Stimulated activated CD8-positive, alpha-beta memory T cell treated with anti-CD3 and anti-CD28 coated beads, Interleukin-12 subunit alpha, Interleukin-12 subunit beta, amount 100 ng/mL, for 24 hours (primary cell): ENCODE results near the gene TAF7.
"Not testable (repeated sequence)": the region's sequence is repeated elsewhere in the genome, so short reads cannot be mapped to it uniquely, and the experiment has no call there.

ENCODE experiments used
- DNase-seq: peaks from one replicate; pipeline ENCODE4 v3.0.0-alpha.2; 2020; ENCODE audit errors: extremely low read depth

Gene TAF7, protein sequence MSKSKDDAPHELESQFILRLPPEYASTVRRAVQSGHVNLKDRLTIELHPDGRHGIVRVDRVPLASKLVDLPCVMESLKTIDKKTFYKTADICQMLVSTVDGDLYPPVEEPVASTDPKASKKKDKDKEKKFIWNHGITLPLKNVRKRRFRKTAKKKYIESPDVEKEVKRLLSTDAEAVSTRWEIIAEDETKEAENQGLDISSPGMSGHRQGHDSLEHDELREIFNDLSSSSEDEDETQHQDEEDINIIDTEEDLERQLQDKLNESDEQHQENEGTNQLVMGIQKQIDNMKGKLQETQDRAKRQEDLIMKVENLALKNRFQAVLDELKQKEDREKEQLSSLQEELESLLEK

DNA sequence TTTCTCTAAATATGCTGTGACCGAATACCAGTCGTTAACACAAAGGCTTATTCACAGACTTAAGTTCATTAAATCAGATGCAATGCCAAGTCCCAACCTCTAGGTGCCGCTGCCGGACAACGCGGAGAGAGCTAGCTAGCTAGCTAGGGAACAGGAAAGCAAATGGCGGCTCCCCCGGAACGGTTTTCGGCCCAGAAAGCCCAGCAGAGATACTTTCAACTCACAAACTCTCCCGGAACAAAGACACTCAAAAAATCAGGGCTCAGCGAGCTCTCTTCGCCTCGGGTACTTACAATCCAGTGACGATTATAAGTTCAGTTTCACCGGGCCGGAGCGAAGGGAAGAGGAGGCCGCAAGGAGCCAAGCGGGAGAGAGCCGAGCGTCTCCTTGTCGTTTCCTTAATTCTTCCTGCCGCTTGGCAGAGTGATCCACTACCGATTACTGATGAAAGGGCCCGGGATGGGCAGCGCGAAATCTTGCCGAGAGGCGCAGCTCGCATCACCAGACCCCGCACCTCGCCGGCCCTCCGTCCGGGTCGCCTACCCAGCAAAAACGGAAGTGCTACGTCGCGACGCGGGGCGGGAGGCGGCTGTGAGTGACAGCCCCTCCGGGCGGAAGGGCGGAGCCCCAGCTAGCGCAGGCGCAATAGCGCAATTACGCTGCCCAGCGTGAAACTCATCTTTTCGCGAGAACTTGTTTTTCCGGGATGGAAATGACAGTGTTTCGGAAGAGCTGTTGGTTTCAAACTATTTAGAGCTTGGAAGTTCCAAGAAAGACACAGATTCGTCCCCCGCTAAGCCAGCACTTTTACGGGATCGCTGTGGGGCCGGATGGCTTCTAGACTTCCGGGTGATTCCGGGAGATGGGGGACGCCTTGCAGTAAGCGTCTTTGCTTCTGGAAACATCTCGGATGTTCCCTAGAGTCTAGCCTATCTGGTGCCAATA, at the start of gene TAF7:
TAF7 (minus strand) TSS at position 560 of the 945 bp plus-strand sequence. CDS start 740 bp downstream, outside the sequence.
- DNase-seq: peak; percentile 81

DNA sequence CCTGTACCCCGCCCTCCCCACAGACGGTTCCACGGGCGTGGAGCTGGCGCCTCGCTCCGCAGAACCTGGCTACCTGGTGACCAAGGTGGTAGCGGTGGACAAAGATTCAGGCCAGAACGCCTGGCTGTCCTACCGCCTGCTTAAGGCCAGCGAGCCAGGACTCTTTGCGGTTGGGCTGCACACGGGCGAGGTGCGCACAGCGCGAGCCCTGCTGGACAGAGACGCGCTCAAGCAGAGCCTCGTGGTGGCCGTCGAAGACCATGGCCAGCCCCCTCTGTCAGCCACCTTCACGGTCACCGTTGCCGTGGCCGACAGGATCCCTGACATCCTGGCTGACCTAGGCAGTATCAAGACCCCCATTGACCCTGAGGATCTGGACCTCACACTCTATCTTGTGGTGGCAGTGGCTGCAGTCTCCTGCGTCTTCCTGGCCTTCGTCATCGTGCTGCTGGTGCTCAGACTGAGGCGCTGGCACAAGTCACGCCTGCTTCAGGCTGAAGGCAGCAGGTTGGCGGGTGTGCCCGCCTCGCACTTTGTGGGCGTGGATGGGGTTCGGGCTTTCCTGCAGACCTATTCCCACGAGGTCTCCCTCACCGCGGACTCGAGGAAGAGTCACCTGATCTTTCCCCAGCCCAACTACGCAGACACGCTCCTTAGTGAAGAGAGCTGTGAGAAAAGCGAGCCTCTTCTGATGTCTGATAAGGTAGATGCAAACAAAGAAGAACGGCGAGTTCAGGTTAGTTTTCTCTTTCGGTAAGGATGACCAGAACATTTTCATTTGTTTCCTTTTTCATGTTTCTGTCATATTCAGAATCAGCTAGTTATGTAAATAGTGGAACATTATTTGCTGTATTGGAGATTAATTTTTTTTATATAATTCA, 45.7 kb upstream of the TAF7 start:
- no peak for DNase-seq

DNA sequence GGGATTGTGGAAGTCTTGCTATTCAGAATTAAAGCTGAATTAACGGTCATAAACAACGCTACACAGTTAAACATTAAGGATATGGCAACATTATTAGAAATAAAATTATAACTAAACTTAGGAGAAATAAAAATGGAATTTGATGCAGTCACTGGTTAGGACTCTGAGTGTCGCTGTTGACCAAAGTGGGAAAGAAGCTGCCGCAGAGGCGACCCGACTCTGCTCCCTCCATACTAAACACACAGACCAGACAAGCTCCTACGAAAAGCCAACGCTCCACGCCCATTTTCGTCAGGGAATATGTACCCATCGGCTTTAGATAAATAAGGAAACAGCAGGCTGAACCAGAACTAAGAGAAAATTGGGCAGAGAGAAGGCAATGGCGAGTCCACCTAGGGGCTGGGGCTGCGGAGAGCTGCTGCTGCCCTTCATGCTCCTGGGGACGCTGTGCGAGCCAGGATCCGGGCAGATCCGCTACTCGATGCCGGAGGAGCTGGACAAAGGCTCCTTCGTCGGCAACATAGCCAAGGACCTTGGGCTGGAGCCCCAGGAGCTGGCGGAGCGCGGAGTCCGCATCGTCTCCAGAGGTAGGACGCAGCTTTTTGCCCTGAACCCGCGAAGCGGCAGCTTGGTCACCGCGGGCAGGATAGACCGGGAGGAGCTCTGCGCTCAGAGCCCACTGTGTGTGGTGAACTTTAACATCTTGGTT, 43.5 kb upstream of the TAF7 start, which contains the start of gene PCDHGA5:
PCDHGA5 (plus strand) TSS at position 211 of the 709 bp plus-strand sequence; CDS start at position 380, 169 bp downstream.
- no peak for DNase-seq

DNA sequence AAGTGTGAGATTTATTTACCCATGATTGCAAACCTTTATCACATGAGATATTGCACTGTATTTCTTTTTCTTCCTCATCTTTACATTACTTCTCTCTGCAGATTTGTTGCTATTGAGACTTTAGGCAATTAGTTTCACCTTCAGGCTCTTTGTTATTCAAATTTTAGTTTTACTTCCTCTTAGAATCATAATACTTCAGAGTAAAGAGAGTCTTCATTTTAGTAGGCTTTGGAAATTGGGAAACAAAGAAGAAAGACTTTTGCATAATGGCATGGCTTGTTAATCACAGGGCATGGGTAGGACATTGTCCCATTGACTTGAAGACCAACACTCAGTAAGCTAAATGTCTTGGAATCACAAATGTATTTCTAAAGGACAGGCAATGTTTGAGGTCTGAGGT, 42.1 kb upstream of the TAF7 start:
- DNase-seq: no peak

DNA sequence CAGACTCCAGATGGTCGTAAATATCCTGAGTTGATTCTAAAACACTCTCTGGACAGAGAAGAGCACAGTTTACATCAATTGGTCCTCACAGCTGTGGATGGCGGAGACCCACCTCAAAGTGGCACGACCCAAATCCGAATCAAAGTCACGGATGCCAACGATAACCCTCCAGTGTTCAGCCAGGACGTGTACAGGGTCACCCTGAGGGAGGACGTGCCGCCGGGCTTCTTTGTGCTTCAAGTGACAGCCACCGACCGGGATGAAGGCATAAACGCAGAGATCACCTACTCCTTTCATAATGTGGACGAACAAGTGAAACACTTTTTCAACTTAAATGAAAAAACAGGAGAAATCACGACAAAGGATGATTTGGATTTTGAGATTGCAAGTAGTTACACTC, 40.1 kb upstream of the TAF7 start:
- DNase-seq: no peak

DNA sequence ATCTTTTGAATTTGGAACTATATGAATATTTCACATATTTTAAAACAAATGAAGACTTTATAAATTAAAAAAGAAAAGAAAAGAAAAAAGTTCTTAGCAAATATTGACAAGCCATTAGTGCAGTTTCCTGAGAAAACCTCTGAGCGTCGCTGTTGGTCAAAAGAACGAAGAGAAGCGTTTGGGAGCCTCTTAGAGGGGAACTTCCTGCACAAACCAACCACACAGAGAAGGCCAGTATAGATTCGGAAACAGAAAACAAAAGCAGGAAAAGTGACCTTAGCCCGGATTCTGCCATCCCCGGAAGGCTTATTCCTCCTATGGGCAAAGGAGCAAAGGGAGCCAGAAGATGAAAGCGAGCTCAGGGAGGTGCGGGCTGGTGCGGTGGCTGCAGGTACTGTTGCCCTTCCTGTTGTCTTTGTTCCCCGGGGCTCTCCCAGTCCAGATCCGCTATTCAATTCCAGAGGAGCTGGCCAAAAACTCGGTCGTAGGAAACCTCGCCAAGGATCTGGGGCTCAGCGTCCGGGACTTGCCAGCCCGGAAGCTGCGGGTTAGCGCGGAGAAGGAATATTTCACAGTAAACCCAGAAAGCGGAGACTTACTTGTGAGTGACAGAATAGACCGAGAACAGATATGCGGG, 39.3 kb upstream of the TAF7 start, which contains the start of gene PCDHGB2:
PCDHGB2 (plus strand) TSS at position 205 of the 637 bp plus-strand sequence; CDS start at position 347, 142 bp downstream.
- DNase-seq: no peak

DNA sequence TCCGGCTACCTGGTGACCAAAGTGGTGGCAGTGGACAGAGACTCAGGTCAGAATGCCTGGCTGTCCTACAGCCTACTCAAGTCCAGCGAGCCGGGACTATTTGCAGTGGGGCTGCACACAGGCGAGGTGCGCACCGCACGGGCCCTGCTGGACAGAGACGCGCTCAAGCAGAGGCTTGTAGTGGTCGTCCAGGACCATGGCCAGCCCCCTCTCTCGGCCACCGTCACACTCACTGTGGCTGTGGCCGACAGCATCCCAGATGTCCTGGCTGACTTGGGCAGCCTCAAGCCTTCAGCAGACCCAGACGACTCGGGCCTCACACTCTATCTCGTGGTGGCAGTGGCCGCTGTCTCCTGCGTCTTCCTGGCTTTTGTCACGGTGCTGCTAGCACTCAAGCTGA, 36.4 kb upstream of the TAF7 start:
- DNase-seq: no peak

DNA sequence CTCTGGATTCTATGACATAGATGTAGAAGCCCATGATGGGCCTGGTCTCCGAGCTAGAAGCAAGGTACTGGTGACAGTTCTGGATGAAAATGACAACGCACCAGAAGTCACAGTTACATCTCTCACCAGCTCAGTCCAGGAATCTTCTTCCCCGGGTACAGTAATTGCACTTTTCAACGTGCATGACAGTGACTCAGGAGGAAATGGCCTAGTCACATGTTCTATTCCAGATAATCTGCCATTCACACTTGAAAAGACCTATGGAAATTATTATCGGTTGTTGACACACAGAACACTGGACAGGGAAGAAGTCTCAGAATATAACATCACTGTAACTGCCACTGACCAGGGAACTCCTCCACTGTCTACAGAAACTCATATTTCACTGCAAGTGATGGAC, 35.5 kb upstream of the TAF7 start:
- DNase-seq: no peak

DNA sequence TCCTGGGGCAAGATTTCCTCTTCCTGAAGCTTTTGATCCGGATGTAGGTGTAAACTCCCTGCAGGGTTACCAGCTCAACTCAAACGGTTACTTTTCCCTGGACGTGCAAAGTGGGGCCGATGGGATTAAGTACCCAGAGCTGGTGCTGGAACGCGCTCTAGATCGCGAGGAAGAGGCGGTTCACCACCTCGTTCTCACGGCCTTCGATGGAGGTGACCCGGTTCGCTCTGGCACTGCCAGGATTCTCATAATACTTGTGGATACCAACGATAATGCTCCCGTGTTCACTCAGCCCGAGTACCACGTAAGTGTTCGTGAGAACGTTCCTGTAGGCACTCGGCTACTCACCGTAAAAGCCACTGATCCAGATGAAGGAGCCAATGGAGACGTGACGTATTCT, 35.1 kb upstream of the TAF7 start:
- no peak for DNase-seq

DNA sequence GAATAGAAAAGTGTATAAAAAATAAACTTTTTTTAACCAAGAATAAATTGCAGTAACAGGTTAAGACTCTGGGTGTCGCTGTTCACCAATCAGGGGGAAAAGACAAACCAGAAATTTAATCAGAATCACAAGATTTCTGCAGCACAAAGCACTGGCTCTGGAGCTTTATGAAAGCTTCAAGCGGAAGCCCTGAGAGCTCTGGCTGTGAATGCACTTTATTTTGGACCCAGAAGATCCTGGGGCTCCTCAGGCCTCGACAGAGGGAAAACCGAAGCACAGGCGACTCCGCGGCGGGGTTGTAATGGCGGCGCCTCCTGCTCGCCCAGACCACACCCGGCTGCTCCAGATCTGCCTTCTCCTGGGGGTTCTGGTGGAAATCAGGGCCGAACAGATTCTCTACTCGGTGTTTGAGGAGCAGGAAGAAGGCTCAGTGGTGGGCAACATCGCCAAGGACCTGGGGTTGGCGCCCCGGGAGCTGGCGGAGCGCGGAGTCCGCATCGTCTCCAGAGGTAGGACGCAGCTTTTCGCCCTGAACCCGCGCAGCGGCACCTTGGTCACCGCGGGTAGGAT, 34.4 kb upstream of the TAF7 start, which contains the start of gene PCDHGA4:
PCDHGA4 (plus strand) TSS at position 122 of the 570 bp plus-strand sequence; CDS start at position 209, 87 bp downstream.
- DNase-seq: no peak

DNA sequence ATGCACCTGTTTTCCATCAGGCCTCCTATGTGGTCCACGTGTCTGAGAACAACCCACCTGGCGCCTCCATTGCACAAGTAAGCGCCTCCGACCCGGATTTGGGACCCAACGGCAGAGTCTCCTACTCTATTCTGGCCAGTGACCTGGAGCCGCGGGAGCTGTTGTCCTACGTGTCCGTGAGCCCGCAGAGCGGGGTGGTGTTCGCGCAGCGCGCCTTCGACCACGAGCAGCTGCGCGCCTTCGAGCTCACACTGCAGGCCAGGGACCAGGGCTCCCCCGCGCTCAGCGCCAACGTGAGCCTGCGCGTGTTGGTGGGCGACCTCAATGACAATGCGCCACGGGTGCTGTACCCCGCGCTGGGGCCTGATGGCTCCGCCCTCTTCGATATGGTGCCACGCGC, 31.0 kb upstream of the TAF7 start:
- DNase-seq: no peak

DNA sequence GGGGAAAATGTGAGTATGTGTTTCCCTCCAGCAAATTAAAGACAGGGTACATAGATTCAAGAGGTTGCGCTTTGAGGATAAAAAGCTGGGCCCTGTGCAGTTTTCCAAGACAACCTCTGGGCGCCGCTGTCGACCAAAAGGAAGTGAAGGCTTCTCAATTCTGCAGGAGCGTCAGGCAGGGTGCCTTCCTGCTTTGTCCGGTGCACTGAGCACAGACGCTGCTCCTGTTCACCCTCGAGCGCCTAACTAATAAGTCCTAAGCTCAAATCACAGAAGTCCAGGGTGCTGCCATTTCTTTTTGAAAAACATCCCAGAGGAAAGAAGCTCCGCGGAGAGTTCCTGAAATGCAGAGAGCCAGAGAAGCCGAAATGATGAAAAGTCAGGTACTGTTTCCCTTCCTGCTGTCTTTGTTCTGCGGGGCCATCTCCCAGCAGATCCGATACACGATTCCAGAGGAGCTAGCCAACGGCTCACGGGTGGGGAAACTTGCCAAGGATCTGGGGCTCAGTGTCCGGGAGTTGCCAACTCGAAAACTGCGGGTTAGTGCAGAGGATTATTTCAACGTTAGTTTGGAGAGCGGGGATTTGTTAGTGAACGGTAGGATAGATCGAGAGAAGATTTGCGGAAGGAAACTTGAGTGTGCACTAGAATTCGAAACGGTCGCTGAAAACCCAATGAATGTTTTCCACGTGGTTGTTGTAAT, 29.5 kb upstream of the TAF7 start, which contains the start of gene PCDHGB1:
PCDHGB1 (plus strand) TSS at position 183 of the 703 bp plus-strand sequence; CDS start at position 345, 162 bp downstream.
- no peak for DNase-seq

DNA sequence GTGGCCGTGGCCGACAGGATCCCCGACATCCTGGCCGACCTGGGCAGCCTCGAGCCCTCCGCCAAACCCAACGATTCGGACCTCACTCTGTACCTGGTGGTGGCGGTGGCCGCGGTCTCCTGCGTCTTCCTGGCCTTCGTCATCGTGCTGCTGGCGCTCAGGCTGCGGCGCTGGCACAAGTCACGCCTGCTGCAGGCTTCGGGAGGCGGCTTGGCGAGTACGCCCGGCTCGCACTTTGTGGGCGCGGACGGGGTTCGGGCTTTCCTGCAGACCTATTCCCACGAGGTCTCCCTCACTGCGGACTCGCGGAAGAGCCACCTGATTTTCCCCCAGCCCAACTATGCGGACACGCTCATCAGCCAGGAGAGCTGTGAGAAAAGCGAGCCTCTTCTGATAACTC, 25.4 kb upstream of the TAF7 start:
- not testable (repeated sequence) for DNase-seq

DNA sequence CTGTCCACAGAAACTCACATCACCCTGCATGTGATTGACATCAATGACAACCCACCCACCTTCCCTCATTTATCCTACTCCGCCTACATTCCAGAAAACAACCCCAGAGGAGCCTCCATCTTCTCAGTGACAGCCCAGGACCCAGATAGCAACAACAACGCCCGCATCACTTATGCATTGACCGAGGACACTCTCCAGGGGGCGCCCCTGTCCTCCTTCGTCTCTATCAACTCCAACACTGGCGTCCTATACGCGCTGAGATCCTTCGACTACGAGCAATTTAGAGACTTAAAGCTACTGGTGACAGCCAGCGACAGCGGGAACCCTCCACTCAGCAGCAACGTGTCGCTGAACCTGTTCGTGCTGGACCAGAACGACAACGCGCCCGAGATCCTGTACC, 24.7 kb upstream of the TAF7 start:
- no peak for DNase-seq

DNA sequence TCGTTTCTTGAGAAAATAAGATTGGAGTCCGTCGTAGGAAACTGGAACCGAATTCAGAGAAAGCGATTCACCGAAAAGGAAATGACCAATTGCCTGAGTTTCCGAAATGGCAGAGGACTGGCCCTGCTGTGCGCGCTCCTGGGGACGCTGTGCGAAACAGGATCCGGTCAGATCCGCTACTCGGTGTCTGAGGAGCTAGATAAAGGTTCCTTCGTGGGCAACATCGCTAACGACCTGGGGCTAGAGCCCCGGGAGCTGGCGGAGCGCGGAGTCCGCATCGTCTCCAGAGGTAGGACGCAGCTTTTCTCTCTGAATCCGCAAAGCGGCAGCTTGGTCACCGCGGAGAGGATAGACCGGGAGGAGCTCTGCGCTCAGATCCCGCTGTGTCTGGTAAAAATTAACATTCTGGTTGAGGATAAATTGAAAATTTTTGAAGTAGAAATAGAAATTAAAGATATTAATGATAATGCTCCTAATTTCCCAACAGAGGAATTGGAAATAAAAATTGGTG, 23.4 kb upstream of the TAF7 start:
- no peak for DNase-seq

DNA sequence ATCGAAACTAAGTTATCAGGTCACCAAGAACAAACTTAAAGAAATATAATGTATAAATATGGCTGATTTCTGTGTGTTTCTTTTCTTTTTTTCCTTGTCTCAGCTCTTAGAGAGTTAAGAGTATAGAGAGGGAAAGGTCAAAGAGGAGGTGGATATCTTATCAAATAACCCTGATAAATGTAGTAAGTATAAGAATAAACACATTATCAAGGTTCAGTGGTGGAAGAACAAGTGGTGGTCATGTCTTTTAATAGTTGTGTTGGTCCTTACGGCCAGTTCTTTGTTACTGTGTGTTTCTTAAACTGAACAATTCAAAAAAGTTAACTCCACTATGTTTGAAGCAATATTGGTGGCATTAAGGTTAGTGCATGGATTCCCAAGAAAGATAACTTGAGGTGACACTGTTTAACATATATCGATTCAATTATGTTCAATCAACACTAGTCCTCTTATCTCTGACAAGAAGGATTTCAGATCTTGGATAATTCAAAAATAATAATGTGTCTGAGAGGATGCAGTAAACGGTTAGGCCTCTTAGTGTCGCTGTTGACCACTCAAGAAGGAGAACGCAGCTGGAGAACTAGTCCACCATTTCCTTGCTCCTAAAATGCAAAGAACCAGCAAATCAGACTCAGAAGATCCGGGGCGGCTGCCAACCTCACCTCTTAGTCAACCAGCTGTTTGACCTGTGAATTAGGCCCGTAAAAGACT, 22.8 kb upstream of the TAF7 start, which contains the start of gene PCDHGA3:
PCDHGA3 (plus strand) TSS at position 588 of the 711 bp plus-strand sequence. CDS start 205 bp downstream, outside the sequence.
- DNase-seq: no peak

DNA sequence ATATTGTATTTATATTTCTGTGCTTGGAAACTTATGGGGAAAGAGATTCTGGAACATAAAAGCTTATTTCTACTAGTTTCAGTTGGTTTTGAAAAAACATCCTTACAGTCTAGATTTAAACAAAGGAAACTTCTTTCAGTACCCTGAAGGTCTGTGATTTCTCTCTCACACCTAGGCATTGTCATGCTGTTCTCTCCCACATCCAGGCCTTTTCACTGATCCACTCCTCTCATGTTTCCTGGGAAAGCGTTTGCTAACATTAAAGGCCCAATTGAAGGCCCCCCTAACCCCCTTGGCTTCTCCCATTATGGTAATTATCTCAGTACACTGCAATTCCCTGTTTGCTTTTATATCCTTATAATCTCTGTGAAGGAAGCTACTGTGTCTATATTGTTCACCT, 22.2 kb upstream of the TAF7 start:
- no peak for DNase-seq

DNA sequence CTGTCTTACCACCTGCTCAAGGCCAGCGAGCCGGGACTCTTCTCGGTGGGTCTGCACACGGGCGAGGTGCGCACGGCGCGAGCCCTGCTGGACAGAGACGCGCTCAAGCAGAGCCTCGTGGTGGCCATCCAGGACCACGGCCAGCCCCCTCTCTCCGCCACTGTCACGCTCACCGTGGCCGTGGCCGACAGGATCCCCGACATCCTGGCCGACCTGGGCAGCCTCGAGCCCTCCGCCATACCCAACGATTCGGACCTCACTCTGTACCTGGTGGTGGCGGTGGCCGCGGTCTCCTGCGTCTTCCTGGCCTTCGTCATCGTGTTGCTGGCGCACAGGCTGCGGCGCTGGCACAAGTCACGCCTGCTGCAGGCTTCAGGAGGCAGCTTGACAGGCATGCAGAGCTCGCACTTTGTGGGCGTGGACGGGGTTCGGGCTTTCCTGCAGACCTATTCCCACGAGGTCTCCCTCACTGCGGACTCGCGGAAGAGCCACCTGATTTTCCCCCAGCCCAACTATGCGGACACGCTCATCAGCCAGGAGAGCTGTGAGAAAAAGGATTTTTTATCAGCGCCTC, 20.3 kb upstream of the TAF7 start:
- not testable (repeated sequence) for DNase-seq
